ENCODE results near the gene AWAT2.

The AWAT2 gene

DNA sequence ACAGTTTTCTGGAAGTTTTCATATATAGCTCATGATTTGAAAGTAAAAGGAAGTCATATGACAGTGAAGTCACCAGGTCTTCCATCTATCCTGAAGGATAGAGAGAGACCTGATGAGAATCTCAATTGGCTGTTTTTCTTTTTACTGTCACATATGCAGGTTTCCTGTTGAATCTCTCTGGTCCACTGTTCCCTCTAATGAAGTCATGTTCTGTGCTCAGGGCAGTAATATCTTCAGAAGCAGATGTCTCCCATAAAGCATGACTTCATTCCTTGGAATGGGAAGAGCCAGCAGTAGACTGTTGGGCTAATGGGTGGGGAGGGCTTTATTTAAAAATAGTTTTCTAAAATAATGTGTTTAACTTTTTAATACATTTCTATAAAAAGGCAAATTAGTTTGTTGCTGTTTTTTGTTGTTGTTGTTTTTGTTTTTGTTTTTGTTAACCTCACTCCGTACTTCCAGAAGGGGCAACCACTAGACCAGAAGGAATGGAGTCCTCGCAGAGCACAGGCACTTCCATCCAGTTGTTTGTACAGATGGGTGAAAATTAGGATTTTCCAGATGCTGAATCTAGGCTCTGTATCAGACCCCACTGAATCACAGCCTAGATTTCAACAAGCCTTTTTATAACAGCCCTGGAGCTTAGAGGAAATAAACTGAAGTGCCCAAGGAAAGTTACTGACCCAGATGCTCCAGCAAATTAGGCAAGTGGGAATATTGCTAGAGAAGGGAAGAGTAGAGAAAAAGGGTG lies 54.2 kb downstream of the AWAT2 start:
- in situ Hi-C loops (cut with HindIII; ENCODE audit: low sequenced_read_pairs) = no loop called here

GRCh38 chrX:69993494-69993893 lies 56.2 kb downstream of the AWAT2 start:
- no peak for TF ChIP-seq CTCF (IDR thresholded peaks at IDR 0.05; ENCODE audit: low read depth, low read length, missing control alignments)
- H3K4me3 ChIP-seq (ENCODE audit: low read depth, low read length) = no peak overlapping the region
- in situ Hi-C loops (cut with HindIII; ENCODE audit: low sequenced_read_pairs) = no loop called here
- no peak for DNase-seq (ENCODE audit: low read depth)

More for the DNA sequence above, 54.2 kb downstream of the AWAT2 start:
- no peak for TF ChIP-seq CTCF (IDR thresholded peaks at IDR 0.05; ENCODE audit: low read depth, low read length, missing control alignments)
- no peak for DNase-seq (ENCODE audit: low read depth)
- H3K4me3 ChIP-seq (ENCODE audit: low read depth, low read length) = no peak overlapping the region

DNA sequence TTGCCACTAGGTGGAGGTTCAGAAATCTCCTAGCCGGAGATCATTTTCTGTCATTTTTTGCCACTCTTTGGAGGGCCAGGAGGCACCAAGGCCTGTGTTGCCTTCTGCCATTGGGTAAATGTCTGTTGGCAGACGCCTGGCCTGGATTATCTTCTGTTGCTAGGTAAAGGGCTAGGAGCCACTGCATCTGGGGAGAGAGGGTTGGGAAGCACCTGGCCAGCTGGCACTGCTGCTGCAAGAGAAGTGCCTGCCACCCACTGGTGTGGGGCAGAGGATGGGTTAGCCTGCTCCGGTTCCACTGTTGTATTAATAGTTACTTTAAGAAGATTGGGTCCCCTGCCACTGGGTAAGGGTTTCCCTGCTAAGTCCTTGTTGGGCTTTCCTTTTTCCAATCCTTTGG lies 58.1 kb downstream of the AWAT2 start:
- no peak for TF ChIP-seq CTCF (IDR thresholded peaks at IDR 0.05; ENCODE audit: low read depth, low read length, missing control alignments)
- in situ Hi-C loops (cut with HindIII; ENCODE audit: low sequenced_read_pairs) = no loop called here
- no peak overlapping the region for H3K4me3 ChIP-seq (ENCODE audit: low read depth, low read length)
- DNase-seq (ENCODE audit: low read depth) = no peak

Measured in astrocyte of the cerebellum (primary cell).